Stimulated activated naive B cell treated with anti-CD40 and anti-IgM and Interleukin-4, amounts not matched to agents 10 μg/mL and 1 μg/mL and 100 μg/mL, for 72 hours (primary cell): ENCODE measurements around the gene MIDN.

ENCODE experiments used
- ATAC-seq, 2 donors: fragments of 150-1000 bp; cut with Tn5 transposase; replicated peaks; 2 replicates each; pipeline ENCODE4 v1.10.0; 2021; ENCODE audit warnings: moderate library complexity in 1 of 2
- DNase-seq: peaks from one replicate; pipeline ENCODE4 v3.0.0; 2021
- H3K27ac Mint-ChIP-seq: one replicate; pipeline ENCODE4 v1.8.0; 2022; ENCODE audit warnings: mild to moderate bottlenecking, mixed read lengths
- H3K27me3 Mint-ChIP-seq, 2 donors: one replicate each; pipeline ENCODE4 v1.8.0; 2022; ENCODE audit warnings: mixed read lengths in 2 of 2
- H3K36me3 Mint-ChIP-seq, 2 donors: one replicate each; pipeline ENCODE4 v1.8.0; 2022; ENCODE audit warnings: mixed read lengths in 2 of 2, mild to moderate bottlenecking in 1 of 2
- H3K4me1 Mint-ChIP-seq, 2 donors: one replicate each; pipeline ENCODE4 v1.8.0; 2022; ENCODE audit warnings: mixed read lengths in 2 of 2, mild to moderate bottlenecking in 1 of 2
- H3K4me3 Mint-ChIP-seq, 2 donors: one replicate each; pipeline ENCODE4 v1.8.0; 2022; ENCODE audit warnings: mild to moderate bottlenecking in 2 of 2, mixed read lengths in 2 of 2, moderate library complexity in 1 of 2
- H3K9me3 Mint-ChIP-seq, 2 donors: one replicate each; pipeline ENCODE4 v1.8.0; 2022; ENCODE audit warnings: mixed read lengths in 2 of 2, mild to moderate bottlenecking in 1 of 2

MIDN gene

GRCh38 chr19:1234051-1234954 is 14.1 kb upstream of the MIDN start:
- Mint-ChIP-seq H3K4me3 (no peak overlapping the region), H3K4me1 (peaks cover 8 to 17% of the 10 kb centered on the region in 2 donors), H3K27ac (no peak overlapping the region), H3K27me3 (peaks cover 8 to 25% of the 10 kb centered on the region in 2 donors), H3K9me3 (no peaks in the 10 kb centered on the region), H3K36me3 (no peaks in the 10 kb centered on the region)
- no peak for DNase-seq
- ATAC-seq: no peak

DNA sequence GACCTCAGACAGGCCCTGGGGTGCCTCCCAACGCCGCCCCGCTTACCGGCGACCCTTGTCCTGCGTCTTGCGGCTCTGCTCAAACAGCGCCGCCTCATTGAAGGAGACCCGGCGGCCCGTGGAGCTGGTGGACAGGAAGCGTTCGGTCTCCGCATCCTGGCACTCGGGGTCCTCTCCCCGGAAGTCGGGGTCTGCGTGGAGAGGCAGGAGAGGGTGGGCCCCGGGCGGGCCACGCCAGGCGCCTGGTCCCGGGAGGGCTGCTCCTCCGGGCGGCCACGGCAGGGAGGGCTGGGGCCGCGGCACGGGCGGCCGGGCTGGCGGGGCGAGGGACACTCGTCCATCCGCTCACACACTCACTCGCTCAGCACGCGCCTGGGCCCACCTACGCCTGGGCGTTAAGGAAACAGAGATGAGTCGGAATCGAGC is 13.4 kb upstream of the MIDN start:
- no peak overlapping the region for H3K4me3 Mint-ChIP-seq
- no peak overlapping the region for H3K27ac Mint-ChIP-seq
- ATAC-seq (no peak), DNase-seq (no peak)
- H3K4me1 Mint-ChIP-seq: peaks cover 10 to 20% of the 10 kb centered on the region in 2 donors
- no peaks in the 10 kb centered on the region for H3K9me3 Mint-ChIP-seq
- H3K27me3 Mint-ChIP-seq: peaks cover 8 to 25% of the 10 kb centered on the region in 2 donors
- H3K36me3 Mint-ChIP-seq: no peaks in the 10 kb centered on the region

GRCh38 chr19:1235625-1236538 is 12.5 kb upstream of the MIDN start:
- Mint-ChIP-seq H3K9me3 (no peaks in the 10 kb centered on the region), H3K27me3 (peaks cover 8 to 25% of the 10 kb centered on the region in 2 donors), H3K4me3 (peak overlapping the region in 1 of 2 donors; percentile 63), H3K36me3 (no peaks in the 10 kb centered on the region), H3K4me1 (peaks cover 10 to 23% of the 10 kb centered on the region in 2 donors), H3K27ac (no peak overlapping the region)
- ATAC-seq (no peak), DNase-seq (no peak)

DNA sequence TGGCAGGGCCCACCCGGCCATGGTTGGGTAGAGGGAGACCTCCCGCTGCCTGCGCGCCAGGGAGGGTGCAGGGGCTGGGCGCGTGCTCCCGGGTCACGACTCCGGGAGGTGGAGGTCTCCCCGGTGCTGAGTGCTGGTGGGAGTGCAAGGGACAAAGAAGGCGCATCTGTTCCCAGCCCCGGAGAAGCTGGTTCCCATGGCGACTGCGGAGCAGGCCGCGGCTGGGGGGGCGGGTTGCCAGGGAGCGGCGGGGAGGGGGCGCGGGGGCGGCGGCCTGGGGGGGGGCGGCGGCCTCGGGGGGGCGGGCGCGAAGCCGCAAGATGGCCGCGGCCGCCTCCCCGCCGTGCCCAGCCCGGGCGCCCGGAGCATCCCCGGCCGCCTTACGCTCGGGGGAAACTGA is 11.8 kb upstream of the MIDN start:
- no peaks in the 10 kb centered on the region for H3K9me3 Mint-ChIP-seq
- DNase-seq: no peak
- H3K4me3 Mint-ChIP-seq: peak overlapping the region in 1 of 2 donors; percentile 77
- H3K4me1 Mint-ChIP-seq: peaks cover 13 to 27% of the 10 kb centered on the region in 2 donors
- H3K36me3 Mint-ChIP-seq: no peaks in the 10 kb centered on the region
- H3K27ac Mint-ChIP-seq: no peak overlapping the region
- H3K27me3 Mint-ChIP-seq: peaks cover 8 to 25% of the 10 kb centered on the region in 2 donors
- ATAC-seq: no peak

DNA sequence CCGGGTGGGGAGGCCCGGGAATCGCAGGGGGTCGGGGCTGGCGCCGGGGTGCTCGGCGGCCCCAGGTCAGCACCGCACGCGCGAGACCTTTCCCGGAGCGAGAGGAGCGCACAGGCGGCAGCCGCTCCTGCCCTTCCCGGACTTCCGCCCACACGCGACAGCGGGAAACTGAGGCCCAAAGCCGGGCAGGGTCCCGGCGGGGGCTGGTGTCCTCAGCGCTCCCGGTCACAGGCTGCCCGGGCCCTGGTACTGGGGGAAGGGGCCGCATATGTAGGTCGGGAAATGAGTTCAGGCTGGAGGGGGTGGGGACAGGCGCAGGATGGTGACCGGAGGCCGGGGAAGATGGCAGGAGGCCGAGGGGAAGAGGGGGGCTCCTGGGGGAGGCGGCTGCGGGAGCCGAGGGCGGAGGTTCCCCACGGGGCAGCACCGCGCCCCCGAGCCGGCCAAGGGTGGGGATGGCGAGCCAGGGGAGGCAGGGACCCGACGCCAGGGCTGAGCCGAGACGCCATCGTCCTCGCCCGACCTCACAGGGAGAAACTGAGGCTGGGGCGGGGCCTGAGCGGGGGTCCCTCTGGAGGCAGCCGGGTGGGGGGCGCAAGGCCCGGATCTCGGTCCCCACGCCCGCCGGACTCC is 11.2 kb upstream of the MIDN start:
- no peaks in the 10 kb centered on the region for H3K9me3 Mint-ChIP-seq
- no peak for ATAC-seq
- H3K27me3 Mint-ChIP-seq: peaks cover 8 to 25% of the 10 kb centered on the region in 2 donors
- peaks cover 13 to 28% of the 10 kb centered on the region in 2 donors for H3K4me1 Mint-ChIP-seq
- no peak for DNase-seq
- no peaks in the 10 kb centered on the region for H3K36me3 Mint-ChIP-seq
- no peak overlapping the region for H3K27ac Mint-ChIP-seq
- peak overlapping the region; percentile 67 to 77 for H3K4me3 Mint-ChIP-seq

DNA sequence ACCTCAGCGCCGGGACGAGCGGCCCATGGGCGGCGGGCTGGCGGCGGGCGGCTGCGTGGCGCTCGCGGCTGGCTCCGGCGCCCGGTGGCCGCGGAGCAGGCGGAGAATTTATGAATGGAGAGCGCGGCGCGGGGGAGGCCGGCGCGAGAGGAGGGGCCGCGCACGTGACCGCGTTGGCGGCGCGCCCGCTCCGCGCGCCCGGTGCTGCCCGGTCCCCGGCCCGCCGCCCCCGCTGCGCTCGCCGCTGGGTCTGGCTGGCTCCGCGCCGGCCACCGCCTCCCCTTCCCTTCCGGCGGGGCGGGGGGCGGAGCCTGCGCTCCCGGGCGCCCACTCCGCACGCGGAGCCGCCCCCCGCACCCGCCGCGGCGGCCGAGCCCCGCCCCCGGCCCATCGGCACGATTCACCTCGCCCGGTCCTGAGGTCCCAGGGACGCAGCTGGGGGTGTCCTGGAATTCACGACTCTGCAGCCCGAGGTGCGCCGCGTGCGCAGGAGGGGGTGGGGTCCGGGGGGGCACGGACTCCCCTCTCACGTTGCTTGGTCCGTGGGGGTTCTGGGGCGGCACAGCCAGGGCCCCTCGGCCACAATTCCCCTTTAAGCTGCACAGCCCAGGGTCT is 10.5 kb upstream of the MIDN start, which contains the start of gene CBARP:
CBARP (minus strand) TSS at position 252 of the 615 bp plus-strand sequence. CDS start 1,905 bp downstream, outside the sequence.
- H3K9me3 Mint-ChIP-seq: no peaks in the 10 kb centered on the region
- peak within 1 kb of the TSS; percentile 80 to 86 for H3K4me3 Mint-ChIP-seq
- peaks cover 17 to 35% of the 10 kb centered on the region in 2 donors for H3K4me1 Mint-ChIP-seq
- DNase-seq (no peak), ATAC-seq (peak in 1 of 2 donors; percentile 4)
- H3K27ac Mint-ChIP-seq: peak within 1 kb of the TSS; percentile 92
- no peaks in the 10 kb centered on the region for H3K36me3 Mint-ChIP-seq
- peaks cover 8 to 25% of the 10 kb centered on the region in 2 donors for H3K27me3 Mint-ChIP-seq

DNA sequence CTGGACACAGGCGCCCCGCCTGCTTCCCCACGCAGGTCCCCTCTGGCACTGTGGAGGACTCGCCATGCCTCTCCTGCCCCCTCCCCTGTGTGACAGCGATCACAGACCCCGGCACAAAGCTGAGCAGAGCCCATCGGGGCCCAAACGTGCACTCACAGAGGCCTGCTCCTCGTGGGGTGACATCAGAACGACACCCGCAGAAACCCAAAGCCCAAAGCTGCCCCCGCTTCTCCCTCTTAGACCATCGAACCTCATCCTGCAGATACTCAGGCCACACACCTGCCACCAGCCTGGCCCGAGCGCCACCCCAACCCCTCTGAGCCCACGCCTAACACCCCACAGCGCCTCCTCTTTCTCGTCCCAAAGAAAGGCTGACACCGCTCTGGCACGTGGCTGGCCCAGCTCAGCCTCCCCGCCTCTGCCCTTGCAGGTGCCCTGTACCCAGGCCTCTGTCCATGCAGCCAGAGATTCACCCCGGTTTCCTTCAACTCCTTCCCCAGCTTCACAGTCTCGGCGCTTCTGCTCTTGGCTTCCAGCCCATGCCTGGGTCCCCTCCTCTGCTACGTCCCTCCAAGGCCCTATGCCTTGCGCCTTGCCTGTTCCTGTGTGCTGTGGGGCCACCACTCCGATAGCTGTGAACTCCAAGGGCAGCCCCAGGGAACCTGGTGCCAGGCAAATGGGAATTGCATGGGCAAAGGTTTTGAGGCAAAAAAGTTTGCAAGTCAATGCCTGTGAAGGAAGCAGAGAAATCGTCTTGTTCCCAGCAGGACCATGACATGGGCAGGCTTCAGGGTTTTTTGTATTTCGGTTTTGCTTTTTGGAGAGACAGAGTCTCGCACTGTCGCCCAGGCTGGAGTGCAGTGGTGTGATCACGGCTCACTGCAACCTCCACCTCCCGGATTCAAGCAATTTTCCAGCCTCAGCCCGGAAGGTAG is 9.7 kb upstream of the MIDN start:
- Mint-ChIP-seq H3K27ac (peak overlapping the region; percentile 92), H3K27me3 (peaks cover 8 to 25% of the 10 kb centered on the region in 2 donors), H3K9me3 (no peaks in the 10 kb centered on the region), H3K36me3 (no peaks in the 10 kb centered on the region), H3K4me1 (peaks cover 21 to 43% of the 10 kb centered on the region in 2 donors), H3K4me3 (peak overlapping the region; percentile 80 to 86)
- ATAC-seq (no peak), DNase-seq (no peak)

GRCh38 chr19:1239420-1239795 is 9.0 kb upstream of the MIDN start:
- Mint-ChIP-seq H3K27ac (peak overlapping the region; percentile 34), H3K4me1 (peaks cover 21 to 49% of the 10 kb centered on the region in 2 donors), H3K36me3 (no peaks in the 10 kb centered on the region), H3K4me3 (peak overlapping the region; percentile 41 to 57), H3K9me3 (no peaks in the 10 kb centered on the region), H3K27me3 (peaks cover 8 to 25% of the 10 kb centered on the region in 2 donors)
- ATAC-seq (no peak), DNase-seq (no peak)

DNA sequence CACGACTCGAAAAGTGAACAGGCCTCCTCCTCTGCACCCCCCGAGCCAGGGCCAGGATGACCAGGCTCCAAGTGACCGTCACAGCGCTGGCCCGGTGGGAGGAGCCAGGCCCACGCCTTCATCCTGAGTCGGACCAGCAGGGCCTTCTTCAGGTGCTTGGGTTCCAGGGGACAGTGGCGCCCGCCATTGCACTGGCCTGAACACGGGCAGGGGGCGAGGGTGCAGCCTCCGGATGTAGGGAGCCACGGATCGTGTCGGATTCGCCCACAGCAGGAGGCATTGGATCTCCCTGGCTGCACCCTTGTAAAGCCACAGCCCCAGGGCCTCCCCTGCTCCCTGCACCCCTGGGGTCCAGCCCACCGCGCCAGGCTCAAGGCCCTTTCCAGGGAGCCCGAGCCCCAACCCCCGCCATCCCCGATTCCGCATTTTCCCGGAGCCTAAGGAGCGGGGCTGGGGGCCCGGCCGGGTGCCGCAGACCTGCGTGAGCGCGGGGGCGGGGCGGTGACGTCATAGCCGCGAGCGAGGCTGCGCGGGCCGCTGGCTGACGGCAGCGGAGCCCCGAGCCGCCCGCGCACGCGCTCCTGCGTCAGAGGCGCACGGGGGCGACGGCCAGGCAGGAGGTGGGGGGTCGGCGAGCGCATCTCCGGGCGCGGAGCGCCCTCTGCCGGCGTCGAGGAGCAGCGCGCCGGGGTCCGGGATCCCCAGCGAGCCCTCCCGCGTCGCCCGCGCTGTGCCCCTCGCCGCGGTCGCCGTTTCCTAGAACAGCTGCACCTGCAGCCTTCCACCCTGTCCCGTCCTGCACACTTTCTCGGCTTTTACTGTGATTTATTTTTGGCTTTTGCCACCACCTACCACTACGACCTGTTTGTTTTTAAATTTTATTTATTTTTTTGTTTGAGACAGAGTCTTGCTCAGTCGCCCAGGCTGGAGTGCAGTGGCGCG is 8.3 kb upstream of the MIDN start:
- Mint-ChIP-seq H3K36me3 (no peaks in the 10 kb centered on the region), H3K4me1 (peaks cover 27 to 56% of the 10 kb centered on the region in 2 donors), H3K9me3 (no peaks in the 10 kb centered on the region), H3K4me3 (peak overlapping the region; percentile 59 to 74), H3K27me3 (peaks cover 8 to 25% of the 10 kb centered on the region in 2 donors), H3K27ac (no peak overlapping the region)
- DNase-seq (peak; percentile 87), ATAC-seq (peak; percentile 42 to 56)

- H3K27ac Mint-ChIP-seq: peak overlapping the region; percentile 91
- peaks cover 29 to 61% of the 10 kb centered on the region in 2 donors for H3K4me1 Mint-ChIP-seq
- peaks cover 8 to 18% of the 10 kb centered on the region in 2 donors for H3K27me3 Mint-ChIP-seq
- H3K9me3 Mint-ChIP-seq: no peaks in the 10 kb centered on the region
- ATAC-seq (no peak), DNase-seq (no peak)
- peak overlapping the region; percentile 77 to 86 for H3K4me3 Mint-ChIP-seq
- H3K36me3 Mint-ChIP-seq: no peaks in the 10 kb centered on the region
Observed at GRCh38 chr19:1240925-1241324, 7.5 kb upstream of the MIDN start.

- peak within 1 kb of the TSS; percentile 93 for H3K27ac Mint-ChIP-seq
- ATAC-seq (peak; percentile 72 to 79), DNase-seq (peak; percentile 90)
- no peaks in the 10 kb centered on the region for H3K36me3 Mint-ChIP-seq
- peaks cover 8 to 11% of the 10 kb centered on the region in 2 donors for H3K27me3 Mint-ChIP-seq
- peaks cover 30 to 66% of the 10 kb centered on the region in 2 donors for H3K4me1 Mint-ChIP-seq
- no peaks in the 10 kb centered on the region for H3K9me3 Mint-ChIP-seq
- peak within 1 kb of the TSS; percentile 77 to 86 for H3K4me3 Mint-ChIP-seq
Observed at GRCh38 chr19:1241417-1242095, 6.8 kb upstream of the MIDN start, which contains the start of gene ATP5F1D. Gene ATP5F1D, plus strand, starts transcription at chr19:1241751. Its CDS starts 100 bp downstream, at chr19:1241851.
